Measurements from ENCODE around the gene ARG1.
A peak's percentile ranks its signal among the peaks of the same experiment; 100 is the strongest.

ARG1 gene

DNA sequence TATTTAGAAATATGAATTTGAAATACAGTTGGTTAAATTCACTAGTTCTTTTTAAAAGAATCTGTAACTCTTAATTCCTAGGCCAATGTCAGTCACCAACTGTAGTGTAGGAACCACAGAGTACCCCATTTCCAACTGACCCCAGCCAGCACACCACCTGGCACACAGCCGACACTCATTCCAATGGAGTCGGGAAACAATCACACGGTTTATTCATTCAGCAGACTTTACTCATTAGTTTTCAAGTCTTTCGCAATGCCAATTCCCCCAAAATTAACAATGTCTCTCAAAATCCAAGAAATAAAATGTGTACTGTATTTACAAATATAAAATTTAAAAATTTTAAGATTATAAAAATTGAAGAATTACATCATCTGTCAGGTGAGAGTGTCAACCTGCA is 13.5 kb downstream of the ARG1 start:
- no peak for DNase-seq (ENCODE audit: low spot score)

DNA sequence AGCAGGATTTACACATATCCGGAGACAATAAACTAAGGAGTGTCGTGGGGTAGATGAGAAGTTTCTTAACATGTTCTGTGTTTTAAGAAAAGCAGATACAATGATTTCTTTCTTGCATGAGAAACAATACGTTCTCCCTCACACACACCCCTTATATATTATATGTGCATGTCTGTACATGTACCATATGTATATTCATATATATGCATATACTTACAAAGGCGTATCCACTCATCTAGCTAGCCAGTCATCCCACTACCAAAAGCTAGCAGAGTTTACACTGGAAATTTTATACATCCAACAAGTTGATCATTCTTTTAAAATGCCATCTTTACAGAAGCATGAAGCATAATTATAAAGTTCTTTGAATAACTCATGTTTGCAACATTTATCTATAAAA is 14.9 kb downstream of the ARG1 start:
- no peak for DNase-seq (ENCODE audit: low spot score)

DNA sequence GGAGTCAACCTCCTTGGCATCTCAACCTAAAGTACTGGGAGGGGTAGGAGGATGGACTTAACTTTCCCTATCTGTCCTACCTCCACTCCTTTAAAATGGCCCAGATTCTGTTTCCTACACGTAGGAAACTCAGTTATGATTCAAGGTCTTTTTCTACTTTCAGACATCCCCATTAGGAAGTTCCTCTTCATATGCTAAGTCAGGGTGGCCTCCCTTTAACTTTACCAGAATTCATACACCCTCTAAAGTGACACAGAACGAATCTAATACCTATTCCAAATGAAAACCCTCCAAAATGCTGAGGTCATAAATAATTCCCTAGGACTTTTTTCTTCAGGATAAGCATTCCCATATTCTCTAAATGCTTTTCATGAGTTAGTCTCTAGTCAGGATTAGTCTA is 15.6 kb downstream of the ARG1 start:
- DNase-seq (ENCODE audit: low spot score): no peak

DNA sequence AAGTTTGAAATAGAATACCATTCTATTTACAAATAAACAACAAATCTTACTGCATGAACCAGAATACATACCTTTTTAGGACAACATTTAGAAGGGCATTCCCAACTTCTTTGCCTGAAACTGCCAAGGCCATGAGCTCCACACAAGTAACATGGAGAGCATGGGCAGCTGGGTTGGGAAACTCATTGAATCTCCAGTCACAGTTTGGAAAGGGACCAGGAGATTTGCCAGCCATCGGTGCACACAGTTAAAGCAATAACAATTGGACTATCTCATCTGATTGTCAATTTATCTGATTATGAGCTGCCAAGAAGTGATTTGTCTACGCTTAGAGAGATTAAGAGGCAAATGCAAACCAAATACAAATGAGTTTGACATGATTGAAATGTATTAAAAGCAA is 19.9 kb downstream of the ARG1 start:
- no peak for DNase-seq (ENCODE audit: low spot score)

DNA sequence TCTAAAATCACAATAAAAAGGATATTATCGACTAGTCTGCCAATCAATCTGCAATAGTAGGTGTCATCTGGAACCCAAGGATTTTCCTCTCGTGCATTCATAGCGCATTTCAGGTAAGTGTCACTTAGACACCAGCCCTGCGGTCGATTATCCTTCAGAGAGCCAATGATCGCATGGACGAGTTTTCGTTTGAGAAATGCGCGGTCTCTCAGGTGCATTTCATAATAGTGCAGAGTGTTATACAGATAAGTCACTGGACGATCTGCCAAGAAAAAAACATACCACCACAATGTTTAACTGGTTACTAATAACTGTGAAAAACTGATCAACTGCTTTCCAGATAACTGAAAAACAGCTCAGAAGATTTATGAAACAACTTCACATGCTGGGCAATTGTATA is 21.0 kb downstream of the ARG1 start:
- no peak for DNase-seq (ENCODE audit: low spot score)

DNA sequence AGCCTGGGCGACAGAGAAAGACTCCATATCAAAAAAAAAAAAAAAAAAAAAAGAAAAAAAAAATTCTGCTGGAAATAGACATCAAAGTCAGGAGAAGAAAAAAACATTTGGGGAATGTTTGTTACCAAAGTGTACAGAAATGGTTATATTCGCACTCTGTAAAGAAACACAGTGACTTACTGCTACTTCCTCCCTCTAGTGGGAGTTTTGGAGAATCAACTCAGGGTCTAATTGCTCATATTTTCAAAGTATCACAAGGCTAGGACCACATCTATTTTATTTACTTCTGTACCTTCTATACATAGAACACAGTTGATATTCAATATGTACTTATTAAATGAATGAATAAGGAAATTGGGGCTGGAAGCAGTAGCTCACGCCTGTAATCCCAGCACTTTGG is 24.4 kb downstream of the ARG1 start:
- peak; percentile 6 for DNase-seq (ENCODE audit: low spot score)

DNA sequence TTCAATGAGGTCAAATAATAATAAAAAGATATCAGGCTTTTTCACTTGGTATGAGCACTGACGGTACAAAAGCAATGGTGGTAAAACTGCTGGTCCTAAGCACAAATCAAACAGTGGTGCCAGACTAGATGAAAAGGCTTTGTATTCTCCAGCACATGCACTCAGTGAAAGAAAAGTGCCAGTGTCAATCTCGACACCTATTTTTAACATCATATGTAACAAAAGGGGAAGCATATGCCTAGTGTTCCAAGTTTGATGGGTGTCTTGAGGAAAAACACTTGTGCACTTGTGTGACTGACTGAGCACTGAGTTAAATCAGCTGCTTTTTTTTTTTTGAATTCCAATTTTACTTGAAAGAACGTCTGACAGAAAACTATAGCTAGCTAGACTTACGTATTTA is 27.7 kb downstream of the ARG1 start:
- no peak for DNase-seq (ENCODE audit: low spot score)

DNA sequence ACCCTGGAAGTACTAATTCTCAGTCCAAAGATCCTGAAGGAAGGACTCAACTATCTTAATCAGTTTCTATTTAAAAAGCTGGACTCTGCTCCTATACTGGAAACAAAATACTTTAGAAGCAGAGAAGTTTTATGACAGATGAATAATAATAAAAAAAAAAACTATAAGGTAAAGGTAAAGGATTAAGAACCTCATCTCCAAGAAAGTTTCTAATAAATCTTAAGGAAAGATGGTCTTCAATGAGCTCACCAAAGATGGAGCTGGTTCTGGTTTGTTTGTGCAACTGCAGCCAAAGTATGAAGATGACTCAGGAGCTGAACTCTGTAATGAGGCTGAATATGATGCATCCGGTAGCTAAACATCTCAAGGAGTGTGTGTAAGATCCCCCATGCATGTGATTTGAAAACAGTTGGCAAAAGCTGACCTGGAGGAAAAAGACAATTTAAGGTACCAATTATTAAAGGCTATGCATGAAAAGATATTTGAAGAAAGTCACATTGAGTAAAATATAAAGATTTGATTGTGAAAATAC is 29.8 kb downstream of the ARG1 start:
- DNase-seq (ENCODE audit: low spot score): peak; percentile 87

DNA sequence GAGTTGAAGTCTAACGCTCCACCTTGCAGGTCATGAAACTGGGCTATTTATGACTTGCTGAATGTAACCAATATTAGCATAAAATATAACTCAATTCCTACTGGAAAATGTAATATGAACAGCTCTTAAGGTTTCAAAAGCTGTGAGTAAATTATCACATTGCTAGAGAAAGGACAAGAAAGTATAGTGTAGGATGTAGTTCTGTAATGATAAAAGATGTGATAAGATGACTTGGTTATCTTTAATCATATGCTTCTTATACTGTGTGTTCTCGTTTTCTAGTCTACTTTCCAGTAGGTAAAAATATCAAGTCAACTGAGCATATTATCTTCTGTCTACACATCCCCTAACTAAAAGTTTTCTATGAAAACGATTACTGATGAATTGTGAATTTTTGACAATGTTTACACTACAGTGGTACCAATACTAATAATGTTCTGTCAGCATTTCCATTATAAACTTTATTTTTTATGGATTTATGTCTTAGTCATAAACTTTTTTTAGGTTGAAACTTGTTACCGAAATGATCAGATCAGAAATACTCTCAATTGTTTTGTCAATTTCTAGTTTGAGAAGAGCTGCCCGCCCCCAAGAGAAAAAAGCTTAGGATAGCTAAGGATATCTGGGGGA is 40.4 kb downstream of the ARG1 start:
- DNase-seq (ENCODE audit: low spot score): no peak

DNA sequence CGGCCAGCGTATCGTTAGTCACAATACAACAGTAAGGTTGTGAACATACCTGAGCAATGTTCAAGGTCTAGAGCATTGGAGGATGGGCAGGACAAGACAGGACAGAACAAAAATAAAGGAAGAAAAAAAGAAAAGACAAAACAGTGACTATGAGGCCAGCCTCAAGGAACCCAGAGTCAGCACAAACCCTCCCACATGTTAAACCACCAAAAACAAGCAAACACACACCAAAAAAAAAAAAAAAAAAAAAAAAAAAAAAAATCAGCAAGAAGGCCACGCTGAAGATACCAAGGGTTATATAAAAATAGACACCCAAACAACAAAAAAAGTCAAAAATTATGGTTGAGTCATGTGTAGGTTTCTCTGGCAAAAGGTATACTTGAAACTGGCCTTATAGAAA is 42.2 kb downstream of the ARG1 start:
- DNase-seq (ENCODE audit: low spot score): no peak

DNA sequence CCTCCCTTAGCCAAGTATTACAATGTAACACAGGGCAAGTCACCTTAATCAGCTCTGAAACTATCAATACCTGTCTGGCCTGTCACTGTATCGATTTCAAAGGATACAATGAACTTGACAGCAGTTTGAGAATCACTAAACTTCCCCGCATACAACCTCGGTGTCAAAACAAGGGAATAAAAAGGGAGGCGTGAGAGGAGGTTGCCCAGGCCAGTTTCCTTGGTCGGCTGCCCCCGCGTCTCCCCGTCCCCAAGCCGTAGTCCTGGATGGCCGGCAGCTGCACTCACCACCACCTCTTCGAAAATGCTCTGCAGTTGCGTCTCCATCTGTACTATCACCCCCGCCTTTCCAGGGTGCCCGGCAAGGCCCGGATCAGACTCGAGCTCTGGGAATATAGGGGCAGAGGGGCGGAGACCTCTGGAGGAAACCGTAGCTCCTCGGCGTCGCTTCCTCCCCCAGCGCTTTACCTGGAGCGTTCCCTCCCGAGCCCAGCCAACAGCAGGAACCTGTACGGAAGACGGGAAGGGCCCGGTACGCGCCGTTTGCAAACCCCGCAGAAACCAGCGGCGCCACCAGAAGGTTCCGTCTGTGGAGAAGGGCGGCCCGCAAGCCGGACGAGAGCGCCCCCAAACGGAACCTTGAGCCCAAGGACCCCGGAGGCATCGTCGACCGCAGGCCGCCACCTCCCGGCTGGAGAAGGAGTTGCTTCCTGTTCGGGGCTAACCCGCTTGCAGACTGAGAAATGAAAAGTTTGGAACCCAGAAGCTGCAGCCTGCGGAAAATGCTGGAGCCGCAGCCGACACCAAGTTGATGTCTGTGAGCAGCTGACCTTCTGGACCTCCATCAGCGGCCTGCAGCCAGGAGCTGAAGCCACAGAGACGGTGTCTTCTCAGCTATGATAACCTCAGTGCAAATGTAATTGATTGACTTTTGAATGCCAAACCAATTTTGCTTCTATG is 55.0 kb downstream of the ARG1 start, which contains the start of gene MED23:
Gene MED23 (minus strand): TSS at position 519 of the 959 bp plus-strand sequence. CDS start 193 bp downstream, at position 326.
- peak; percentile 96 for DNase-seq (ENCODE audit: low spot score)

DNA sequence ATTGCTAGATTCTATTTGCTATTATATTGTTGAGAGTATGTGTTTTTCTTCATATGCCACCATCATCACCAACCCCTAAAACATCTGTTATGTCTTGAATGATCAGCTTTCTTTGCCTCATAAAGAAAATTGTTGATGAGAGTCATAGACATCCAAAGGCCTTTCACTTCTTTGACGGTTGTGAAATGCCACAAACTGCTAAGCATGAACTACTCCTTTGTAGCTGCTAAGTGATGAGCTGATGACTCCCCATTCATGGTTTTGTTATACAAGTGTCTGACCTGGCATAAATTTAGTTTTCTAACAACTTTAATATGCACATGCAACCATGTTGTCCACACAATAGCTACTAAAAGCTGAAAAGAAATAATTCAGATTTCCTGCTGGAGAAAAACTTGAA is 55.7 kb downstream of the ARG1 start:
- no peak for DNase-seq (ENCODE audit: low spot score)

DNA sequence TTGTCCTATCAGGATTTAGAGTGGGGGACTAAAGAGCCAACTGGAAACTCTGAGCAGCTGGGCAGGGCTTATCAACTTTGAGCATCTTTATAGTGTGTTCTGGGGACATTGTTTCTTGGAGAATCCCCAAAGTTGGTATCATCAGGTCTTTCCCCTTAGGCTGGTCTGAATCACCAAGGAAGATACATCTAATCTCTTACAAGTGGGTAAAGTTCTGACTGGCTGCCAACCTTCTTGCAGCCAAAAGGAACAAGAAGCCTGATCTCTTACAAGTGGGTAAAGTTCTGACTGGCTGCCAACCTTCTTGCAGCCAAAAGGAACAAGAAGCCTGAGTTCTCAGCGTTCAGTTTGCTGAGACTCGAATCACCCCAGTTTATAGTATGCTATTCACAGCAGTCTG is 56.6 kb downstream of the ARG1 start:
- DNase-seq (ENCODE audit: low spot score): no peak

DNA sequence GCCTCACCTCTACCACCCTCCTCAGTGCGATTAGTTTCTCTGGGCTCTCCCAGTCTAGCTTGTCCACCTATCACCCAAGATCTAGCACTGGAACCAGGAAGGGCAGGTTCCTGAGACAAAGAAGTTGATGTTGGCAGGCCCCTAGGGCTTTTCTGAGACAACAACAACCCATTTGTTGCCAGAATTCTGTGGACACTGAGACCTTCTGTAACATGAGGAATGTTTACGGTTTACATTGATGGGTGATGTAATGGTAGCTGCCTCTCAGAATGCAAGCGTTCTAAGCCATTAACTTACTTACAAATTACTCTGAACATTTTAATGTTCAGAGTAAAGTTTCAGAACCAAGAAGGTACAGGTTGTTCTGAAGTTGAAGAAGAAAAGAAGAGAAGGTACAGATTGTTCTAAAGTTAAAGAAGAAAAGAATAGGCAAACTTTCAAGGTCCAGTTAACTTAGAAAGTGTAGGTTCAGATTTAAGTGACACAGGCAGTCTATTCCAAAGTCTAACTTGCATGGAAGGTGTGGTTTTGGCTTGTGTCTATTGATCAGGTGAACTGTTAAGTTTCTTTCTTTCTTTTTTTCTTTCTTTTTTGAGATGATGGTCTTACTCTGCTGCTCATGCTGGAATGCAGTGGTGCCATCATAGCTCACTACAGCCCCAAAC is 58.7 kb downstream of the ARG1 start:
- DNase-seq (ENCODE audit: low spot score): no peak

Measured in AG08395 (cell line).